Raji (cell line): ENCODE results near the gene LMTK3.

Source experiments
- POLR2A ChIP-seq: IDR thresholded peaks from 2 replicates; pipeline ENCODE4 v1.6.1; 2011; ENCODE audit warnings: low read depth, low read length, control low read depth; ENCODE audit not compliant: insufficient read depth

The LMTK3 gene

GRCh38 chr19:48442116-48443035, 69.3 kb downstream of the LMTK3 start:
- TF ChIP-seq POLR2A: no peak

GRCh38 chr19:48441360-48442050, 70.1 kb downstream of the LMTK3 start:
- TF ChIP-seq POLR2A: no peak

- no peak for TF ChIP-seq POLR2A
Measured at GRCh38 chr19:48436586-48436985, 75.0 kb downstream of the LMTK3 start.
